GM12873 (cell line): Measurements from ENCODE around the gene CDK15.

Experiments used
- CTCF ChIP-seq: IDR thresholded peaks from 2 replicates; pipeline ENCODE4 v1.5.1; 2012; ENCODE audit warnings: low read depth, mild to moderate bottlenecking, moderate library complexity, low read length, control low read depth; ENCODE audit not compliant: insufficient read depth; ENCODE audit errors: missing control alignments

CDK15 gene

GRCh38 chr2:201806442-201807170 is at the start of gene CDK15:
Gene CDK15, plus strand, starts transcription at chr2:201806537. Its CDS starts 128 bp downstream, at chr2:201806665.
- no peak for TF ChIP-seq CTCF

GRCh38 chr2:201758234-201758633 is 48.1 kb upstream of the CDK15 start:
- TF ChIP-seq CTCF, result no peak

GRCh38 chr2:201758873-201759272 is 47.5 kb upstream of the CDK15 start:
- TF ChIP-seq CTCF, result no peak

- no peak for TF ChIP-seq CTCF
These were observed 46.8 kb upstream of the CDK15 start for GRCh38 chr2:201759567-201759966.

GRCh38 chr2:201761101-201761500 is 45.2 kb upstream of the CDK15 start:
- no peak for TF ChIP-seq CTCF

GRCh38 chr2:201765799-201766198 is 40.5 kb upstream of the CDK15 start:
- no peak for TF ChIP-seq CTCF

- TF ChIP-seq CTCF, result no peak
These were observed 37.4 kb upstream of the CDK15 start for GRCh38 chr2:201768918-201769317.
